Measurements from ENCODE around the gene LBP. TPM values are rescaled to one million over a fixed set of nuclear protein-coding genes. Genes with fewer than 3 reads are reported as not detected.

LBP gene
- total RNA-seq, 1 experiment from 2014 or later: 0.52 TPM

DNA sequence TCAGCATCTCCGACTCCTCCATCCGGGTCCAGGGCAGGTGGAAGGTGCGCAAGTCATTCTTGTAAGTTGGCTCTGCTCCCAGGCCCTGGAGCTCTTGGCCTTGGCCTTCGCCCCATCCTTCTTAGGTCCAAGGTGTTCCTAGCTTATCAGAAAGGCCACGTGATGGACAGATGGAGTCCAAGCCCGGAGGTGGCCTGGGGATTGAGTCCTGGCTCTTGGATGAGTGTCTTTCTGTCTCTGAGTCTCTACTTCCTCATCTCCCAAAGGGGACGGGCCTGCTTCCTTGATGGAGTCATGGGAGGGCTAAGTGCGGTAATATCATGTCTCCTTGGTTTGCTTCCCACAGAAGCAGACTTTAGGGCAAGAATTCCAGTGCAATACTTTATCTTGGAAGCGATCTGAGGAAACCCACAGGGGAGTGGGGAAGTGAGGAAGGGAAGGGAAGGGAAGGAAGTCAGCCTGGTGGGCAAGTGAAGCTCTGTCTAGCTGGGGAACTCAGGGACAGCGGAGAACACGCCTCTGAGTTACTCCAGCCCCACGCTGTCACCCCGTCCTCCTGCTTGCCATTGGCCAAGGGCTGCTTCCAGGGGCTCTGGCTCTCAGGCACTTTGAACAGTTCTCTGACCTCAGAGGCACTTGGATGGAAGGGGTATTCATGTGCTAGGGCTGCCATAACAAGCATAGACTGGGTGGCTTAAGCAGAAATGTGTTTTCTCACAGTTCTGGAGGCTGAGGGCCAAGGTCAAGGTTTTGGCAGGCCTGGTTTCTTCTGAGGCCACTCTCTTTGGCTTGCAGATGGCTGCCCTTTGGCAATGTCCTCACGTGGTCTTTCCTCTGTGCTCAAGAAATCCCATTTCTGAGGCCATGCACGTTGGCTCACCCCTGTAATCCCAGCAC is 4.8 kb downstream of the LBP start:
- H2BK12ac ChIP-seq (ENCODE audit: insufficient read length, low read depth, low read length): no peak overlapping the region
- H3K56ac ChIP-seq (ENCODE audit: insufficient read length, low read depth, low read length): no peak overlapping the region
- no peak overlapping the region for H2BK15ac ChIP-seq (ENCODE audit: low read depth, low read length)
- H2BK20ac ChIP-seq (ENCODE audit: low read depth, low read length, poor library complexity, severe bottlenecking): no peak overlapping the region
- Mint-ChIP-seq H3K9me3 (no peaks in the 10 kb centered on the region), H3K36me3 (ENCODE audit: insufficient read depth in 1 of 3, low read depth in 3 of 3) (no peaks in the 10 kb centered on the region), H3K4me3 (no peak overlapping the region), H3K27me3 (ENCODE audit: low read depth) (no peaks in the 10 kb centered on the region; the same call in 1 of the 2 replicates), H3K4me1 (peaks cover 38 to 46% of the 10 kb centered on the region in 2 experiments), H3K27ac (peak overlapping the region in 2 of 3 experiments; percentile 2 to 55; a peak in 1 of 7 replicates)
- no peak overlapping the region for H4K8ac ChIP-seq (replicated peaks; ENCODE audit: insufficient read length, low read depth, low read length)
- H3K4me2 ChIP-seq (ENCODE audit: insufficient read depth, insufficient read length, low read length): no peak overlapping the region
- no peak for DNase-seq
- no peak overlapping the region for H3K23ac ChIP-seq (ENCODE audit: insufficient read length, low read depth, low read length)
- no peak overlapping the region for H2AK5ac ChIP-seq (ENCODE audit: insufficient read length, low read length)
- H3K27me3 ChIP-seq (ENCODE audit: insufficient read depth, low read length): no peaks in the 10 kb centered on the region
- 0 out of 2 replicates have a peak overlapping the region, but pooled peaks have one; percentile 46 for H3K14ac ChIP-seq (ENCODE audit: insufficient read depth, low read length)
- H3K23me2 ChIP-seq (ENCODE audit: insufficient read length, low read depth, low read length, poor library complexity, severe bottlenecking): no peaks in the 10 kb centered on the region
- H2BK5ac ChIP-seq (ENCODE audit: insufficient read length, low read length): no peak overlapping the region
- no peaks in the 10 kb centered on the region for H3K79me2 ChIP-seq (ENCODE audit: insufficient read depth, low read length)
- H3K79me1 ChIP-seq (ENCODE audit: insufficient read depth, low read depth, low read length, poor library complexity, severe bottlenecking): no peaks in the 10 kb centered on the region
- no peak overlapping the region for H2BK120ac ChIP-seq (ENCODE audit: low read depth, low read length, poor library complexity, severe bottlenecking)
- no peaks in the 10 kb centered on the region for H4K20me1 ChIP-seq (ENCODE audit: control insufficient read depth, insufficient read depth, insufficient read length)
- H3K4ac ChIP-seq (ENCODE audit: low read depth, low read length): no peak overlapping the region
- no peak overlapping the region for H3K9ac ChIP-seq (ENCODE audit: extremely low read depth, insufficient read length, low read length)
- H3T11ph ChIP-seq (ENCODE audit: low read length): no peak overlapping the region
- no peak overlapping the region for H4K5ac ChIP-seq (ENCODE audit: insufficient read length, low read depth, low read length)
- peaks cover 7% of the 10 kb centered on the region; the same call in 1 of the 2 replicates for H3K4me1 ChIP-seq (ENCODE audit: insufficient read depth, low read length)
- H3K9me3 ChIP-seq (ENCODE audit: control insufficient read depth, low read depth, low read length): no peaks in the 10 kb centered on the region
- H3K27ac ChIP-seq (ENCODE audit: insufficient read length, low read depth, low read length): no peak overlapping the region
- H4K91ac ChIP-seq (ENCODE audit: insufficient read length, low read depth, low read length): no peak overlapping the region
- no CpG with 5 or more reads among the region's 15 CpGs for WGBS (ENCODE audit: extremely low coverage, insufficient read length, low lambda C conversion rate)
- TF ChIP-seq, protein P1, sequence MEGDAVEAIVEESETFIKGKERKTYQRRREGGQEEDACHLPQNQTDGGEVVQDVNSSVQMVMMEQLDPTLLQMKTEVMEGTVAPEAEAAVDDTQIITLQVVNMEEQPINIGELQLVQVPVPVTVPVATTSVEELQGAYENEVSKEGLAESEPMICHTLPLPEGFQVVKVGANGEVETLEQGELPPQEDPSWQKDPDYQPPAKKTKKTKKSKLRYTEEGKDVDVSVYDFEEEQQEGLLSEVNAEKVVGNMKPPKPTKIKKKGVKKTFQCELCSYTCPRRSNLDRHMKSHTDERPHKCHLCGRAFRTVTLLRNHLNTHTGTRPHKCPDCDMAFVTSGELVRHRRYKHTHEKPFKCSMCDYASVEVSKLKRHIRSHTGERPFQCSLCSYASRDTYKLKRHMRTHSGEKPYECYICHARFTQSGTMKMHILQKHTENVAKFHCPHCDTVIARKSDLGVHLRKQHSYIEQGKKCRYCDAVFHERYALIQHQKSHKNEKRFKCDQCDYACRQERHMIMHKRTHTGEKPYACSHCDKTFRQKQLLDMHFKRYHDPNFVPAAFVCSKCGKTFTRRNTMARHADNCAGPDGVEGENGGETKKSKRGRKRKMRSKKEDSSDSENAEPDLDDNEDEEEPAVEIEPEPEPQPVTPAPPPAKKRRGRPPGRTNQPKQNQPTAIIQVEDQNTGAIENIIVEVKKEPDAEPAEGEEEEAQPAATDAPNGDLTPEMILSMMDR (conservative IDR thresholded peaks at IDR 0.05): no peak
- H2AFZ ChIP-seq (ENCODE audit: low read length): no peak overlapping the region
- H3K18ac ChIP-seq (ENCODE audit: insufficient read length, low read depth, low read length): no peak overlapping the region

All from H9 (cell line).